ENCODE data around the gene IGFL2. TPM values are rescaled to one million over a fixed set of nuclear protein-coding genes. Genes with fewer than 3 reads are reported as not detected.
"Not testable (repeated sequence)": the region's sequence is repeated elsewhere in the genome, so short reads cannot be mapped to it uniquely, and the experiment has no call there.

The IGFL2 gene
- total and polyA plus RNA-seq, 10 of the 15 experiments (the other 5 are each of a cell fraction or from before 2014, with no cell fraction given) = 0.19 TPM; not detected in 9

DNA sequence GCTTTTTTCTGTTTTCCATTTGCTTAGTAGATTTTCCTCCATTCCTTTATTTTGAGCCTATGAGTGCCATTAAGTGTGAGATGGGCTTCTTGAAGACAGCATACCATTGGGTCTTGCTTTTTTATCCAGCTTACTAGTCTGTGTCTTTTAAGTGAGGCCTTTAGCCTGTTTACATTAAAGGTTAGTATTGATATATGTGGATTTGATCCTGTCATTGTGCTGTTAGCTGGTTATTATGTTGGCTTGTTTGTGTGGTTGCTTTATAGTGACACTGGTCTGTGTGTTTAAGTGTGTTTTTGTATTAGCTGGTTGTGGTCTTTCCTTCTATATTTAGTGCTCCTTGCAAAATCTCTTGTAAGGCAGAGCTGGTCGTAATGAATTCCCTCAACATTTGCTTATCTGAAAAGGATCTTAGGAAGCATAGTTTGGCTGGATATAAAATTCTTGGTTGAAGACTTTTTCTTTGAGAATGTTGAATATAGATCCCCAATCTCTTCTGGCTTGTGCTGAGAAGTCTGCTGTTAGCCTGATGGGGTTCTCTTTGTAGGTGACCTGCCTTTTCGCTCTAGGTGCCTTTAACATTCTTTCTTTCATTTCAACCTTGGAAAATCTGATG lies 13.7 kb downstream of the IGFL2 start:
- WGBS (ENCODE audit: insufficient coverage, insufficient replicate concordance, low lambda C conversion rate, missing lambda C conversion rate) = 0% methylated on average over 2 of the region's 2 CpGs
- H3K27me3 ChIP-seq (replicated peaks in 1 of 2; ENCODE audit: control insufficient read depth in 2 of 2, insufficient read depth in 2 of 2, low read length in 1 of 2); H2AFZ ChIP-seq (ENCODE audit: control insufficient read depth, low read depth, low read length); in situ Hi-C loops (cut with MboI); BruUV-seq (replicated peaks); ATAC-seq; H3K9me3 ChIP-seq (replicated peaks; ENCODE audit: control insufficient read depth, insufficient read depth, low read length); H3K27ac ChIP-seq (ENCODE audit: control insufficient read depth, insufficient read depth); FAIRE-seq; H3K4me3 ChIP-seq; CTCF ChIA-PET; H3K4me2 ChIP-seq (ENCODE audit: control insufficient read depth, insufficient read depth); H3K79me2 ChIP-seq (ENCODE audit: control insufficient read depth, insufficient read depth, low read length); H3K36me3 ChIP-seq (ENCODE audit: control insufficient read depth in 2 of 2, insufficient read depth in 2 of 2, low read length in 1 of 2); POLR2A ChIA-PET; H3K9ac ChIP-seq (ENCODE audit: control insufficient read depth, insufficient read depth, low read length); RAD21 ChIA-PET (ENCODE audit: unreplicated experiment); DNase-seq (ENCODE audit: low read depth, low spot score); H4K20me1 ChIP-seq (ENCODE audit: control insufficient read depth, insufficient read depth); intact Hi-C loops (cut with micrococcal nuclease; ENCODE audit: unreplicated experiment); H3K4me1 ChIP-seq (ENCODE audit: control insufficient read depth, insufficient read depth, low read length): not testable (repeated sequence)
- SMC1A ChIA-PET (ENCODE audit: uncharacterized antibody, unreplicated experiment) = interaction anchor here (0.6 kb wide), 1 partner anchor 13 kb away, joined by 3 read pairs; no protein-coding TSS in a partner anchor

GRCh38 chr19:46162731-46163130 lies 14.7 kb downstream of the IGFL2 start:
- WGBS (ENCODE audit: insufficient coverage, insufficient replicate concordance, low lambda C conversion rate, missing lambda C conversion rate) = 19% methylated on average over 3 of the region's 3 CpGs
- SMC1A ChIA-PET (ENCODE audit: uncharacterized antibody, unreplicated experiment) = no interaction called here
- TF ChIP-seq, protein P1, sequence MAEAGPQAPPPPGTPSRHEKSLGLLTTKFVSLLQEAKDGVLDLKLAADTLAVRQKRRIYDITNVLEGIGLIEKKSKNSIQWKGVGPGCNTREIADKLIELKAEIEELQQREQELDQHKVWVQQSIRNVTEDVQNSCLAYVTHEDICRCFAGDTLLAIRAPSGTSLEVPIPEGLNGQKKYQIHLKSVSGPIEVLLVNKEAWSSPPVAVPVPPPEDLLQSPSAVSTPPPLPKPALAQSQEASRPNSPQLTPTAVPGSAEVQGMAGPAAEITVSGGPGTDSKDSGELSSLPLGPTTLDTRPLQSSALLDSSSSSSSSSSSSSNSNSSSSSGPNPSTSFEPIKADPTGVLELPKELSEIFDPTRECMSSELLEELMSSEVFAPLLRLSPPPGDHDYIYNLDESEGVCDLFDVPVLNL (IDR thresholded peaks at IDR 0.05; ENCODE audit: low read depth, low read length) = no peak
- TF ChIP-seq ASH2L (IDR thresholded peaks at IDR 0.05; ENCODE audit: borderline replicate concordance, low read depth) = no peak
- TF ChIP-seq BCL11A (IDR thresholded peaks at IDR 0.05; ENCODE audit: low read depth, low read length) = no peak
- TF ChIP-seq BRCA1 (IDR thresholded peaks at IDR 0.05; ENCODE audit: low read depth, low read length) = no peak
- no peak for TF ChIP-seq E2F8 (IDR thresholded peaks at IDR 0.05; ENCODE audit: low read depth, partially characterized antibody)
- no peak for TF ChIP-seq BCL3 (IDR thresholded peaks at IDR 0.05; ENCODE audit: borderline replicate concordance, insufficient read depth, low read depth, low read length, poor library complexity, severe bottlenecking)
- no peak for TF ChIP-seq HDAC2 (IDR thresholded peaks at IDR 0.05)
- TF ChIP-seq POLR2A (IDR thresholded peaks at IDR 0.05; ENCODE audit: low read depth, low read length) = no peak
- no peak for TF ChIP-seq NR2C1 (IDR thresholded peaks at IDR 0.05)
- no peak for TF ChIP-seq MTA2 (IDR thresholded peaks at IDR 0.05; ENCODE audit: low read depth)
- no peak for TF ChIP-seq MYB (IDR thresholded peaks at IDR 0.05; ENCODE audit: borderline replicate concordance, low read depth, low read length)
- TF ChIP-seq TBL1XR1 (IDR thresholded peaks at IDR 0.05; ENCODE audit: low read depth, low read length) = no peak
- no peak for TF ChIP-seq SIX5 (IDR thresholded peaks at IDR 0.05; ENCODE audit: low read depth, low read length, severe bottlenecking)
- no peak for TF ChIP-seq HCFC1 (IDR thresholded peaks at IDR 0.05; ENCODE audit: low read length)

More at GRCh38 chr19:46162731-46163130, 14.7 kb downstream of the IGFL2 start:
- RAD21 ChIA-PET (ENCODE audit: unreplicated experiment) = no interaction called here
- POLR2A ChIA-PET = no interaction called here
- Histone ChIP-seq H3K9ac (ENCODE audit: control insufficient read depth, insufficient read depth, low read length) (no peak overlapping the region), H3K4me1 (ENCODE audit: control insufficient read depth, insufficient read depth, low read length) (no peaks in the 10 kb centered on the region), H3K4me3 (no peak overlapping the region), H4K20me1 (ENCODE audit: control insufficient read depth, insufficient read depth) (no peaks in the 10 kb centered on the region), H2AFZ (ENCODE audit: control insufficient read depth, low read depth, low read length) (no peak overlapping the region), H3K27ac (ENCODE audit: control insufficient read depth, insufficient read depth) (no peak overlapping the region), H3K27me3 (replicated peaks in 1 of 2; ENCODE audit: control insufficient read depth in 2 of 2, insufficient read depth in 2 of 2, low read length in 1 of 2) (no peaks in the 10 kb centered on the region; a peak in 1 of 4 replicates), H3K9me3 (replicated peaks; ENCODE audit: control insufficient read depth, insufficient read depth, low read length) (no peaks in the 10 kb centered on the region; the same call in 2 of the 3 replicates), H3K79me2 (ENCODE audit: control insufficient read depth, insufficient read depth, low read length) (no peaks in the 10 kb centered on the region), H3K36me3 (ENCODE audit: control insufficient read depth in 2 of 2, insufficient read depth in 2 of 2, low read length in 1 of 2) (no peaks in the 10 kb centered on the region), H3K4me2 (ENCODE audit: control insufficient read depth, insufficient read depth) (no peak overlapping the region)
- DNase-seq (ENCODE audit: low read depth, low spot score) (no peak), ATAC-seq (no peak), FAIRE-seq (no peak)
- intact Hi-C loops (cut with micrococcal nuclease; ENCODE audit: unreplicated experiment) = no loop called here
- no TSS peak for BruUV-seq (replicated peaks)
- CTCF ChIA-PET = interaction anchor here (1.0 kb wide), 1 partner anchor 12 kb away, joined by 3 read pairs; no protein-coding TSS in a partner anchor
- in situ Hi-C loops (cut with MboI) = no loop called here
